ENCODE data around the gene PCDH19.

GRCh38 chrX:100445593-100445992 is 35.5 kb upstream of the PCDH19 start:
- no peak for TF ChIP-seq CTCF (IDR thresholded peaks at IDR 0.05; ENCODE audit: insufficient read depth, low read length, poor library complexity, severe bottlenecking)
- no peak for TF ChIP-seq EZH2phosphoT487 (conservative IDR thresholded peaks at IDR 0.05; ENCODE audit: low read length)
